Midbrain (tissue), 1 donor: ENCODE results near the gene CAMK1D.
"Not testable (repeated sequence)": the region's sequence is repeated elsewhere in the genome, so short reads cannot be mapped to it uniquely, and the experiment has no call there.

Experiments used
- DNase-seq: peaks from one replicate; lab custom pipeline; 2025; lab: John Stamatoyannopoulos, UW

CAMK1D gene

DNA sequence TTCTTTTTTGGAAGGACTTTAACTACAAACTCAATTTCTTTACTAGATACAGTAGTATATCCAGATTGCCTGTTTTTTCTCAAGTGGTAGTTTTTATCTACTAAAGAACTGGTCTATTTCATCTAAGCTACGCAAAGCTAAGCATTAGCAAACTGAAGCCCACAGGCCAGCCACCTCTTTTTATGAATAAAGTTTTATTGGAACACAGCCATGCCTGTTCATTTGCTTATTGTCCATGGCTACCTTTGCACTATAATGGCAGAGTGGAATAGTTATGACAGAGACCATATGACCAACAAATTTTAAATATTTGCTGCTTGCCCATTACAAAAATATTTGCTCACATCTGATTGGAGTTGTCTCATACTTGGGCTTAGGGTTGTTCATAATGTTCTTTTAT, 168.7 kb downstream of the CAMK1D start:
- no peak for DNase-seq

GRCh38 chr10:12521423-12521822, 172.1 kb downstream of the CAMK1D start:
- DNase-seq = no peak

- DNase-seq = no peak
Measured at GRCh38 chr10:12526311-12526710, 177.0 kb downstream of the CAMK1D start.

- DNase-seq = no peak
Measured at GRCh38 chr10:12529976-12530375, 180.6 kb downstream of the CAMK1D start.

GRCh38 chr10:12531305-12532220, 182.2 kb downstream of the CAMK1D start:
- no peak for DNase-seq

- no peak for DNase-seq
Measured at GRCh38 chr10:12533151-12533550, 183.8 kb downstream of the CAMK1D start.

DNA sequence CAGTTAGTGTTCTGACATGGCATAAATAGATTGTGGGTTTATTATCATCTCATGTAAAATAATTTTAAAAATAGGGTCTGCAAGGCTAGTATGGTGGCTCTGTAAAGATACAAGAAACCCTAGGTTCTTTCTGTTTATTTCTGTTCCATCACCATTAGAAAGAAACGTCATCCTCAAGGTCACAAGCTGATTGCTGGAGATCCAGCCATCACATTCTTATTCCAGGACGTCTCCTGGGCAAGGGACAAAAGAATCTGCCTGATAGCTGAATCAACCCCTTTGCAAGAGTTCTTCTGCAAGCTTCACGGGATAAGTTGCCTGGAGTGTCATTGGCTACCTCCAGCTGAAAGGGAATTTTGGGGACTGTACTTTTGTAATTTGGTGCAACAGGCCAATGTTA, 184.4 kb downstream of the CAMK1D start:
- DNase-seq = no peak

- no peak for DNase-seq
Measured at GRCh38 chr10:12534824-12535223, 185.5 kb downstream of the CAMK1D start.

DNA sequence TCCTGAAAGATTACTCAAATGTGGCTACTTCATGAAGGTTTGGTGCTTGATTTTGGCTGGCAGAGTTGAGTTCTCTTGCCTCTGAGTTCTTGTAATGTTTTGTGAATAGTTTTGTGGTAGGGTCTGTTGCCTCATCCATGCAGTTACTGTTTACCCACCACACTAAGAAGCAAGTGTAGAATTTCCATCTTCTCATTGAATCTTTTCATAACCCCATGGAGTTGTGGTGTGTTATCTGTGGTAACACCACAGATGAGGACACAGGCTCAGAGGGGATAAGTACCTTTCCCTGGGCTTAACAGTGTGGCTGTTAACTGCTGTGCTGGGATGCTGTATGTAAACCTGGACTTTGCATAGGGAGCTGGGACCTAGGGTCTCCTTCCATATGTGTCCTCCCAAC, 186.3 kb downstream of the CAMK1D start:
- DNase-seq = no peak

DNA sequence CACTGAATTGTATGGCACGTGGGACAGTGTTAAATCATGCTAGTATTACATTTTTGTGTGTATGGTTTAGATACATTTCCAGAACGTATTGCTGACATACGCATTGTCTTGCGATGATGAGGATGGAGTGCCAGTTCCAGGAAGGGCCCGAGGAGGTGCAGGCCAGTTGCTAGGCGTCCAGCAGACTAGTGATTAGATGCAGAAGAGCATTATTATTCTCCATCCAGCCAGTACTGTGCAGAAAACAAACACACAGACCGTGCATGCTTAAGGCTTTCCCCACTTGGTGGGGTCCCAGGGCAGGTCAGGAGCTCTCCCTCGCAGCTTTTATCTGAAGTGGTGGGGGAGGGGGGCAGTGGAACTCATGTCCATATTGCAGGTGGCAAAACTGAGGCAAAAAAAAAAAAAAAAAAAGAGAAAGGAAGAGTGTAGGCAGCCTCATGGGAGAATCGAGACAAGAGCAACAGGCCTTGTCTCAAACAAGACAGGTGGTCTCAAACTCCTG, 189.2 kb downstream of the CAMK1D start:
- no peak for DNase-seq

GRCh38 chr10:12539350-12540164, 190.2 kb downstream of the CAMK1D start:
- DNase-seq = no peak

DNA sequence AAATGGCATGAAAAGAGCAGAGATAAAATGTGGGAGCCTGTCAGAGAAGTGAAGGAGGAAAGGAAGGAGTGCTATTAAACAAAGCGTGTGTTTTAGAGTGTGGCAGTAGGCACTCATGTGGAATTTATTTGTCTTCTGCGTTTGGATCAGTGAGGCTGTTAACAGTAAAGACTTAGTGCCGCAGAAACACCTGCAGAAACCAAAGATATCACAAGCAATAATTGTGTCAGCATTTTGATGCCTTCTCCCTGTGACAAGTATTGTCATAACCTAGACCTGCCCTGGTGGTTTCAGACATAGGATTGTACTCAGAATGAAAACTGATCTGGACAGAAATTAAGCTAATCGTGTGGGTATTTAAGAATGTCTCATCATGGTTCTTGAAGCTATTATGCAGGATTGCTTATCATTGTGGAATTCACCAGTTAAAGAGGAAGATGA, 191.0 kb downstream of the CAMK1D start:
- DNase-seq = no peak

DNA sequence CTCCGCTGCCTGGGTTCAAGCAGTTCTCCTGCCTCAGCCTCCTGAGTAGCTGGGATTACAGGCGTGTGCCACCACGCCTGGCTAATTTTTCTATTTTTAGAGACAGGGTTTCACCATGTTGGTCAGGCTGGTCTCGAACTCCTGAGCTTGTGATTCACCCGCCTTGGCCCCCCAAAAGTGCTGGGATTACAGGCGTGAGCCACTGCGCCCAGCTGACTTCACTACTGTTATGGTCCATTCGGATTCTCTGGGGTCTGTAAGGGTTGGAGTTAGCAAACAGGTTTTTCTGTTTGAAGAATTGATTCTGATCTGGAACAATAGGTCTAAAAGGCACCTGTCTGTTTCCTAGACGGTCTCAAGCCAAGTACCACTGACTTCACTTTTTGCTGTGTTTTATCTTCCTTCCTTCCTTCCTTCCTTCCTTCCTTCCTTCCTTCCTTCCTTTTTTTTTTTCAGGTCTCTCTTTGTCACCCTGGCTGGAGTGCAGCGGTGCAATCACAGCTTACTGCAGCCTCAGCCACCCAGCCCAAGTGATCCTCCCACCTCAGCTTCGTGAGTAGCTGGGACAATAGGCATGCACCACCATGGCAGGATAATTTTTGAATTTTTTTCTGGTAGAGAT, 192.2 kb downstream of the CAMK1D start:
- DNase-seq = no peak

DNA sequence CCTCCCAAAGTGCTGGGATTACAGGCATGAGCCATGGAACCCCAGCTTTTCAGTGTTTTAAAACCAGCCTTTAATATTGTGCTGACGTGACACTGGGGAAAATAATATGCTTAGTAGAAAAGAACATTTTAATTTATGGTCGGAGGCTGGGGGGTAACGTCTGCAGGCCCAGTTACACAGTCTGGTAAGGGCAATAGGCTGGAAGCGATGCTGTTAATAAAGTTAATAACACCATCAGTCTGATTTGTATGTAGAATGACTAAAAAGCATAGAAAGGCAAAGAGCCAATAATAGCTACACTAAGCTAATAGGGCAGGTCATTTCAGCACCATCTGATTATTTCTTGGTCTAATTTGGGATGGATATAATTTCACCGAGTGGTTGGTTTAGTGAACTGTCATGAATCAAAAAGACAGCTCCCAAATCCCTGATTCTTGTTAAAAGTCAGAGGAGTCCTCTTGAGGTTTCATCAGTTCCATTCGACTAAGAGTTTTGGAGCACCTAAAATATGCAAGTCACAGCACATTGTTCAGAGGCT, 192.9 kb downstream of the CAMK1D start:
- DNase-seq = no peak

GRCh38 chr10:12543589-12543988, 194.2 kb downstream of the CAMK1D start:
- no peak for DNase-seq

DNA sequence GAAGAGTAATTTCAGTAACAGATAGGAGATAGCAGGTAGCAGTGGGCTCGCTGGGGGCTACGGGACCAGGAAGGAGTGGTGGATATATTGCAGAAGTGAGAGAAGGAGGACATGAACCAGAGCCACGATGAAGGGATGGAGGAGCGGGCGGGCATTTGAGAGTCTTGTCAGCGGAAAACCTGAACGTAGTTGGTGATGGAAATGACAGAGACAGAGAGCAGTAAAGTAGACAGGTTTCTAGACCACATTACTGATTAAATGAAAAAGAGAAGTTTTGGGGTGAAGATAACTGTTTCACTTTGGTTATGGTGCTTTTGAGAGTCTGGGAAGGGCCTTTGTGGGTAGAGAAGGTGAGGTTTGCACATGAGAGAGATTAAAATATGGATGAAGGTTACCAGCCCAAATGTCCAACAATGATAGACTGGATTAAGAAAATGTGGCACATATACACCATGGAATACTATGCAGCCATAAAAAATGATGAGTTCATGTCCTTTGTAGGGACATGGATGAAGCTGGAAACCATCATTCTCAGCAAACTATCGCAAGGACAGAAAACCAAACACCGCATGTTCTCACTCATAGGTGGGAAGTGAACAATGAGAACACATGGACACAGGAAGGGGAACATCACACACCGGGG, 196.9 kb downstream of the CAMK1D start:
- not testable (repeated sequence) for DNase-seq

- no peak for DNase-seq
Measured at GRCh38 chr10:12547301-12547771, 198.0 kb downstream of the CAMK1D start.

DNA sequence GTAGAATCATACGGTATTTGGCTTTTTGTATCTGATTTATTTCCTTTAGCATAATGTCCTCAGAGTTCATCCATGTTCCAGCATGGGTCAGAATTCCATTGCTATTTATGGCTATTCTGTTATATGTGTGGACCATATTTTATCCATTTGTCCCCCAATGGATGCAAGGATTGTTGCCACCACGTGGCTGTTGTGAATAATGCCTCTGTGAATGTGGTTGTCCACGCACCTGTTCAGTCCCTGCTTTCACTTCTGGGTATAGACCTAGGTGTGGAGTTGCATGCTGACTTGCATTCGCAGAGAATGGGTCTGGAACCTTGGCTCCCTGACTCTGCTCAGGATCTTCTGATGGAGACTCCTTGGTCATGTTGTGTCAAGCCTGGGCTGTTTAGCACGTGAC, 199.9 kb downstream of the CAMK1D start:
- no peak for DNase-seq

DNA sequence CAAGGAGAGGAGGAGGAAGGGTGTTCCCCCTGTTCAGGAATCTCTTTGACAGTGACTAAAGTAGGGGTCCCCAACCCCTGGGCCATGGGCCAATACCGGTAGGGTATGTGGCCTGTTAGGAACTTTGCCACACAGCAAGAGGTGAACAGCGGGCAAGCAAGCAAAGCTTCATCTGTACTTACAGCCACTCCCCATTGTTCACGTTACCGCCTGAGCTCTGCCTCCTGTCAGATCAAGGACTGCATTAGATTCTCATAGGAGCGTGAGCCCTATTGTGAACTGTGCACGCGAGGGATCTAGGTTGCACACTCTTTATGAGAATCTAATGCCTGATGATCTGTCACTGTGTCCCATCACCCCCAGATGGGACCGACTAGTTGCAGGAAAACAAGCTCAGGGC, 201.6 kb downstream of the CAMK1D start:
- DNase-seq = no peak

GRCh38 chr10:12556039-12556438, 206.7 kb downstream of the CAMK1D start:
- DNase-seq = no peak

GRCh38 chr10:12559578-12560178, 210.3 kb downstream of the CAMK1D start:
- no peak for DNase-seq
